Calu3 (cell line): ENCODE results near the gene CDC42SE2. TPM values are rescaled to one million over a fixed set of nuclear protein-coding genes. Genes with fewer than 3 reads are reported as not detected.
A peak's percentile ranks its signal among the peaks of the same experiment; 100 is the strongest.

Source experiments
- BruUV-seq: library from RNA; stranded (reverse); fragments of 400-500 nt; replicated peaks from 2 replicates; lab custom pipeline; 2021; lab: Mats Ljungman, UMichigan
- CTCF ChIA-PET: fragments of 300-600 bp; sonication (Branson Sonifier 250); formaldehyde crosslinking; loops from one replicate; lab custom pipeline; 2022; ENCODE audit warnings: antibody characterized with exemption; lab: Charles Lee
- DNase-seq: peaks from one replicate; pipeline ENCODE4 v3.0.0; 2022
- H3K27ac Mint-ChIP-seq: one replicate; pipeline ENCODE4 v1.8.0; 2022; ENCODE audit warnings: mixed read lengths; ENCODE audit not compliant: unreplicated experiment
- H3K27me3 Mint-ChIP-seq: one replicate; pipeline ENCODE4 v1.8.0; 2022; ENCODE audit warnings: mixed read lengths; ENCODE audit not compliant: unreplicated experiment
- H3K36me3 Mint-ChIP-seq: one replicate; pipeline ENCODE4 v1.8.0; 2022; ENCODE audit warnings: mild to moderate bottlenecking, moderate library complexity, mixed read lengths; ENCODE audit not compliant: insufficient read depth, unreplicated experiment
- H3K4me1 Mint-ChIP-seq: one replicate; pipeline ENCODE4 v1.8.0; 2022; ENCODE audit warnings: mild to moderate bottlenecking, low read depth, mixed read lengths; ENCODE audit not compliant: unreplicated experiment
- H3K4me3 Mint-ChIP-seq: one replicate; pipeline ENCODE4 v1.8.0; 2022; ENCODE audit warnings: mild to moderate bottlenecking, low read depth, moderate library complexity, mixed read lengths; ENCODE audit not compliant: unreplicated experiment
- H3K9me3 Mint-ChIP-seq: one replicate; pipeline ENCODE4 v1.8.0; 2022; ENCODE audit warnings: low read depth, mixed read lengths; ENCODE audit not compliant: unreplicated experiment
- CTCF ChIP-seq: fragments of 200-600 bp; IDR thresholded peaks from one replicate; pipeline ENCODE4 v1.8.0; 2022; ENCODE audit warnings: antibody characterized with exemption; ENCODE audit not compliant: unreplicated experiment
- intact Hi-C: fragments of 100-400 bp; cut with micrococcal nuclease; formaldehyde crosslinking; loops from one replicate; pipeline ENCODE4 v1.10.0; 2022; ENCODE audit not compliant: unreplicated experiment
- total RNA-seq: library from RNA; stranded (reverse); gene quantifications from 2 replicates; pipeline ENCODE4 v1.2.3, GENCODE V29; 2022

CDC42SE2 gene
- total RNA-seq, 1 experiment from 2014 or later = 63.9 TPM

GRCh38 chr5:131384616-131385214 lies 120.9 kb downstream of the CDC42SE2 start:
- intact Hi-C loops = loop anchor here (5.0 kb wide), 2 partner anchors 222 to 272 kb away; no protein-coding TSS in a partner anchor
- H3K27me3 Mint-ChIP-seq = no peaks in the 10 kb centered on the region
- H3K4me3 Mint-ChIP-seq = no peak overlapping the region
- no TSS peak for BruUV-seq
- TF ChIP-seq CTCF = no peak
- CTCF ChIA-PET = no interaction called here
- peaks cover 48% of the 10 kb centered on the region for H3K36me3 Mint-ChIP-seq
- H3K4me1 Mint-ChIP-seq = peaks cover 26% of the 10 kb centered on the region
- no peak overlapping the region for H3K27ac Mint-ChIP-seq
- DNase-seq = no peak
- peaks cover 2% of the 10 kb centered on the region for H3K9me3 Mint-ChIP-seq

GRCh38 chr5:131386124-131386523 lies 122.3 kb downstream of the CDC42SE2 start:
- DNase-seq = no peak
- no peak for TF ChIP-seq CTCF
- Mint-ChIP-seq H3K27me3 (no peaks in the 10 kb centered on the region), H3K4me1 (peaks cover 16% of the 10 kb centered on the region), H3K9me3 (no peaks in the 10 kb centered on the region), H3K27ac (no peak overlapping the region), H3K36me3 (peaks cover 54% of the 10 kb centered on the region), H3K4me3 (no peak overlapping the region)
- intact Hi-C loops = no loop called here
- no TSS peak for BruUV-seq
- CTCF ChIA-PET = no interaction called here

- Mint-ChIP-seq H3K36me3 (peaks cover 57% of the 10 kb centered on the region), H3K4me1 (peaks cover 9% of the 10 kb centered on the region), H3K9me3 (no peaks in the 10 kb centered on the region), H3K27ac (no peak overlapping the region), H3K27me3 (no peaks in the 10 kb centered on the region), H3K4me3 (no peak overlapping the region)
- TF ChIP-seq CTCF = no peak
- DNase-seq = no peak
- intact Hi-C loops = no loop called here
- CTCF ChIA-PET = no interaction called here
- TSS peak; percentile 33 for BruUV-seq
These were observed 122.9 kb downstream of the CDC42SE2 start for GRCh38 chr5:131386779-131387178.

GRCh38 chr5:131387255-131387654 lies 123.4 kb downstream of the CDC42SE2 start:
- Mint-ChIP-seq H3K4me1 (peaks cover 4% of the 10 kb centered on the region), H3K27ac (no peak overlapping the region), H3K4me3 (no peak overlapping the region), H3K9me3 (no peaks in the 10 kb centered on the region), H3K27me3 (no peaks in the 10 kb centered on the region), H3K36me3 (peaks cover 62% of the 10 kb centered on the region)
- no TSS peak for BruUV-seq
- intact Hi-C loops = no loop called here
- DNase-seq = no peak
- CTCF ChIA-PET = no interaction called here
- TF ChIP-seq CTCF = no peak
